Lower leg skin (tissue), 4 donors: Measurements from ENCODE around the gene SUGCT. TPM values are rescaled to one million over a fixed set of nuclear protein-coding genes. Genes with fewer than 3 reads are reported as not detected.

Experiments
- DNase-seq, 2 donors: peaks; one replicate each; pipeline ENCODE4 v3.0.0-alpha.2; 2019; ENCODE audit warnings: low spot score in 2 of 2
- H3K4me3 ChIP-seq: fragments of 200-600 bp; sonication (generic); 2 replicates; pipeline ENCODE4 v1.5.1; 2017; ENCODE audit warnings: mild to moderate bottlenecking, low read depth; ENCODE audit not compliant: poor library complexity, severe bottlenecking
- CTCF ChIP-seq, 3 donors: fragments of 450-650 bp; IDR thresholded peaks; one replicate each; pipeline ENCODE4 v1.5.1; 2016; ENCODE audit warnings: antibody characterized with exemption in 3 of 3, mild to moderate bottlenecking in 3 of 3, moderate library complexity in 2 of 3
- POLR2A ChIP-seq, 2 donors: fragments of 450-650 bp; IDR thresholded peaks; one replicate each; pipeline ENCODE4 v1.6.1; 2016 to 2017; ENCODE audit warnings: antibody characterized with exemption in 2 of 2, mild to moderate bottlenecking in 1 of 2, moderate library complexity in 1 of 2
- WGBS, 2 donors: methylation state at CpG; one replicate each; pipeline ENCODE4 v1.1.5; 2018; 5-methylcytosine and 5-hydroxymethylcytosine counted together
- intact Hi-C: fragments of 100-400 bp; cut with DNase I; formaldehyde crosslinking; loops from one replicate; pipeline ENCODE4 v1.15.0; 2023; ENCODE audit warnings: low total_unique reads
- total RNA-seq, 4 donors: library from RNA; depleted of rRNA; stranded (reverse); fragments of >200 nt; gene quantifications; one replicate each; pipeline ENCODE4 v1.1.0, GENCODE V29; 2016

SUGCT gene
- total RNA-seq, 4 donors from 2014 or later = 0.49 to 1.6 (median 0.59) TPM; not detected in 1

- H3K4me3 ChIP-seq = no peak overlapping the region
- 90 to 92% methylated on average over 4 of the region's 4 CpGs for WGBS, 2 donors
- intact Hi-C loops = no loop called here
- DNase-seq = no peak
- TF ChIP-seq CTCF (IDR thresholded peaks at IDR 0.05) (no peak), POLR2A (IDR thresholded peaks at IDR 0.05) (no peak)
Measured at GRCh38 chr7:40697653-40698052, 562.8 kb downstream of the SUGCT start.

- DNase-seq = no peak
- WGBS, 2 donors = 79 to 82% methylated on average over 6 of the region's 6 CpGs
- no peak overlapping the region for H3K4me3 ChIP-seq
- intact Hi-C loops = no loop called here
- TF ChIP-seq CTCF (IDR thresholded peaks at IDR 0.05) (no peak), POLR2A (IDR thresholded peaks at IDR 0.05) (no peak)
Measured at GRCh38 chr7:40698214-40698920, 563.6 kb downstream of the SUGCT start.

- intact Hi-C loops = no loop called here
- TF ChIP-seq CTCF (IDR thresholded peaks at IDR 0.05) (no peak), POLR2A (IDR thresholded peaks at IDR 0.05) (no peak)
- H3K4me3 ChIP-seq = no peak overlapping the region
- WGBS, 2 donors = 83 to 89% methylated on average over 1 of the region's 1 CpG
- no peak for DNase-seq
Measured at GRCh38 chr7:40698921-40699260, 564.1 kb downstream of the SUGCT start.

GRCh38 chr7:40700653-40701421 is 566.0 kb downstream of the SUGCT start:
- no peak overlapping the region for H3K4me3 ChIP-seq
- intact Hi-C loops = no loop called here
- WGBS, 2 donors = 65 to 72% methylated on average over 9 of the region's 9 CpGs
- TF ChIP-seq POLR2A (IDR thresholded peaks at IDR 0.05) = no peak
- TF ChIP-seq CTCF (IDR thresholded peaks at IDR 0.05) = no peak
- no peak for DNase-seq

- intact Hi-C loops = no loop called here
- TF ChIP-seq POLR2A (IDR thresholded peaks at IDR 0.05) (no peak), CTCF (IDR thresholded peaks at IDR 0.05) (no peak)
- DNase-seq = no peak
- WGBS, 2 donors = 84 to 90% methylated on average over 3 of the region's 3 CpGs
- no peak overlapping the region for H3K4me3 ChIP-seq
Measured at GRCh38 chr7:40701836-40702551, 567.2 kb downstream of the SUGCT start.
